Hepatocyte (in vitro differentiated cells): Measurements from ENCODE around the gene XRCC6. TPM values are rescaled to one million over a fixed set of nuclear protein-coding genes. Genes with fewer than 3 reads are reported as not detected.

ENCODE experiments used
- DNase-seq: peaks from one replicate; pipeline ENCODE4 v3.0.0-alpha.2; 2016; ENCODE audit warnings: low spot score
- H2AFZ ChIP-seq: fragments of 200-600 bp; sonication (generic); 2 replicates; pipeline ENCODE4 v1.6.0; 2016; ENCODE audit warnings: antibody characterized with exemption, mild to moderate bottlenecking
- H3K27ac ChIP-seq: fragments of 200-600 bp; sonication (generic); 2 replicates; pipeline ENCODE4 v1.5.1; 2016; ENCODE audit warnings: mild to moderate bottlenecking
- H3K27me3 ChIP-seq: fragments of 200-600 bp; sonication (generic); 2 replicates; pipeline ENCODE4 v1.6.1; 2016
- H3K36me3 ChIP-seq: fragments of 200-600 bp; sonication (generic); replicated peaks from 2 replicates; pipeline ENCODE4 v1.5.1; 2016; ENCODE audit warnings: low read depth; ENCODE audit not compliant: insufficient read depth
- H3K4me1 ChIP-seq: fragments of 200-600 bp; sonication (generic); 2 replicates; pipeline ENCODE4 v1.5.1; 2016; ENCODE audit warnings: mild to moderate bottlenecking, moderate library complexity; ENCODE audit not compliant: insufficient read depth
- H3K4me2 ChIP-seq: fragments of 200-600 bp; sonication (generic); 2 replicates; pipeline ENCODE4 v1.6.0; 2016
- H3K4me3 ChIP-seq: fragments of 200-600 bp; sonication (generic); 2 replicates; pipeline ENCODE4 v1.5.1; 2016; ENCODE audit warnings: mild to moderate bottlenecking
- H3K79me2 ChIP-seq: fragments of 200-600 bp; sonication (generic); 2 replicates; pipeline ENCODE4 v1.6.0; 2017; ENCODE audit warnings: mild to moderate bottlenecking
- H3K9me2 ChIP-seq: fragments of 200-600 bp; sonication (generic); replicated peaks from 2 replicates; pipeline ENCODE4 v1.6.0; 2017; ENCODE audit warnings: mild to moderate bottlenecking; ENCODE audit not compliant: insufficient read depth
- H3K9me3 ChIP-seq: fragments of 200-600 bp; sonication (generic); 2 replicates; pipeline ENCODE4 v1.5.1; 2016; ENCODE audit warnings: low read depth, mild to moderate bottlenecking
- H4K20me1 ChIP-seq: fragments of 200-600 bp; sonication (generic); 2 replicates; pipeline ENCODE4 v1.6.0; 2016; ENCODE audit warnings: mild to moderate bottlenecking; ENCODE audit not compliant: insufficient read depth, poor library complexity, severe bottlenecking
- CTCF ChIP-seq: fragments of 200-600 bp; sonication (generic); IDR thresholded peaks from 2 replicates; pipeline ENCODE4 v1.5.1; 2016; ENCODE audit warnings: antibody characterized with exemption, mild to moderate bottlenecking; ENCODE audit not compliant: poor library complexity
- EZH2 ChIP-seq: fragments of 200-600 bp; sonication (generic); IDR thresholded peaks from 2 replicates; pipeline ENCODE4 v1.6.1; 2016; ENCODE audit warnings: antibody characterized with exemption, mild to moderate bottlenecking, borderline replicate concordance
- EZH2phosphoT487 ChIP-seq: fragments of 200-600 bp; sonication (generic); IDR thresholded peaks from one replicate; pipeline ENCODE4 v1.6.1; 2018; ENCODE audit warnings: antibody characterized with exemption, mild to moderate bottlenecking, low read depth, moderate library complexity; ENCODE audit not compliant: unreplicated experiment, severe bottlenecking
- WGBS: methylation state at CpG from one replicate; pipeline ENCODE4 v1.1.6; 2016; ENCODE audit warnings: low lambda C conversion rate; ENCODE audit errors: missing lambda C conversion rate; 5-methylcytosine and 5-hydroxymethylcytosine counted together
- polyA plus RNA-seq: library from polyadenylated mRNA; unstranded; fragments of >200 nt; fragmentation: Nextera tagmentation; extraction: Ambion mirVana; gene quantifications from 2 replicates; pipeline ENCODE4 v1.2.1, GENCODE V29; 2016
- total RNA-seq: library from RNA; depleted of rRNA; stranded (reverse); fragments of >200 nt; gene quantifications from 2 replicates; pipeline ENCODE4 v1.2.3, GENCODE V29; 2014

Gene XRCC6
- total and polyA plus RNA-seq, 2 experiments from 2014 or later = 260 to 276 TPM

GRCh38 chr22:41650821-41651220, 29.7 kb downstream of the XRCC6 start:
- Histone ChIP-seq H3K9me2 (no peaks in the 10 kb centered on the region), H2AFZ (no peak overlapping the region), H3K27me3 (no peaks in the 10 kb centered on the region), H3K4me1 (no peaks in the 10 kb centered on the region), H3K36me3 (no peaks in the 10 kb centered on the region), H3K79me2 (peaks cover 11% of the 10 kb centered on the region), H3K9me3 (no peaks in the 10 kb centered on the region), H3K4me2 (no peak overlapping the region), H3K4me3 (no peak overlapping the region), H3K27ac (no peak overlapping the region), H4K20me1 (no peaks in the 10 kb centered on the region)
- TF ChIP-seq EZH2 (no peak), EZH2phosphoT487 (no peak), CTCF (no peak)
- 95% methylated on average over 11 of the region's 11 CpGs for WGBS
- DNase-seq = no peak

- H3K36me3 ChIP-seq = no peaks in the 10 kb centered on the region
- H3K4me2 ChIP-seq = no peak overlapping the region
Observed at GRCh38 chr22:41654322-41654721, 33.2 kb downstream of the XRCC6 start.

GRCh38 chr22:41656556-41656955, 35.5 kb downstream of the XRCC6 start:
- DNase-seq = peak; percentile 16
- WGBS = 66% methylated on average over 5 of the region's 5 CpGs
- no peaks in the 10 kb centered on the region for H3K27me3 ChIP-seq
- no peaks in the 10 kb centered on the region for H3K4me1 ChIP-seq
- H3K4me3 ChIP-seq = no peak overlapping the region
- peak overlapping the region; percentile 36 for H3K27ac ChIP-seq
- H4K20me1 ChIP-seq = no peaks in the 10 kb centered on the region
- peaks cover 9% of the 10 kb centered on the region for H3K79me2 ChIP-seq
- no peaks in the 10 kb centered on the region for H3K9me2 ChIP-seq
- no peak for TF ChIP-seq CTCF
- no peak for TF ChIP-seq EZH2
- no peak overlapping the region for H2AFZ ChIP-seq
- no peaks in the 10 kb centered on the region for H3K36me3 ChIP-seq
- H3K9me3 ChIP-seq = no peaks in the 10 kb centered on the region
- H3K4me2 ChIP-seq = peak overlapping the region; percentile 36

More at GRCh38 chr22:41654322-41654721, 33.2 kb downstream of the XRCC6 start:
- H3K79me2 ChIP-seq = peaks cover 10% of the 10 kb centered on the region
- no peaks in the 10 kb centered on the region for H3K9me2 ChIP-seq
- H3K27me3 ChIP-seq = no peaks in the 10 kb centered on the region
- no peak for TF ChIP-seq EZH2phosphoT487
- TF ChIP-seq EZH2 = no peak
- no peak for TF ChIP-seq CTCF
- no peaks in the 10 kb centered on the region for H4K20me1 ChIP-seq
- H3K27ac ChIP-seq = peak overlapping the region; percentile 9
- no peak for DNase-seq
- no peak overlapping the region for H3K4me3 ChIP-seq
- no peak overlapping the region for H2AFZ ChIP-seq
- H3K4me1 ChIP-seq = no peaks in the 10 kb centered on the region
- no peaks in the 10 kb centered on the region for H3K9me3 ChIP-seq
- 84% methylated on average over 3 of the region's 3 CpGs for WGBS

- H3K27ac ChIP-seq = no peak overlapping the region
- no peaks in the 10 kb centered on the region for H3K27me3 ChIP-seq
- 98% methylated on average over 6 of the region's 6 CpGs for WGBS
- H3K36me3 ChIP-seq = no peaks in the 10 kb centered on the region
- no peaks in the 10 kb centered on the region for H3K9me2 ChIP-seq
- peaks cover 3% of the 10 kb centered on the region for H3K79me2 ChIP-seq
- no peak for DNase-seq
- H3K4me2 ChIP-seq = no peak overlapping the region
- H3K4me3 ChIP-seq = no peak overlapping the region
- H2AFZ ChIP-seq = no peak overlapping the region
- TF ChIP-seq CTCF = no peak
- no peak for TF ChIP-seq EZH2phosphoT487
- TF ChIP-seq EZH2 = no peak
- no peaks in the 10 kb centered on the region for H4K20me1 ChIP-seq
- H3K9me3 ChIP-seq = no peaks in the 10 kb centered on the region
- no peaks in the 10 kb centered on the region for H3K4me1 ChIP-seq
Observed at GRCh38 chr22:41657709-41658108, 36.6 kb downstream of the XRCC6 start.
